H1 (cell line): ENCODE results near the gene HES5. TPM values are rescaled to one million over a fixed set of nuclear protein-coding genes. Genes with fewer than 3 reads are reported as not detected.
A peak's percentile ranks its signal among the peaks of the same experiment; 100 is the strongest.

Experiments used
- CTCF ChIA-PET: fragments of 300-600 bp; sonication (Branson Sonifier 250); formaldehyde crosslinking; loops from one replicate; lab custom pipeline; 2021; ENCODE audit not compliant: partially characterized antibody; lab: Charles Lee
- POLR2A ChIA-PET: fragments of 300-600 bp; sonication (Branson Sonifier 250); formaldehyde crosslinking; loops from one replicate; lab custom pipeline; 2021; ENCODE audit warnings: inconsistent platforms; ENCODE audit not compliant: partially characterized antibody; lab: Charles Lee
- DNase-seq, 2 experiments: peaks; one replicate each; pipeline versions ENCODE4 v3.0.0 to v3.0.0-alpha.2; 2010 to 2022; ENCODE audit warnings: low spot score in 2 of 2, low read depth in 1 of 2, mixed read lengths in 1 of 2
- FAIRE-seq: peaks from 2 replicates; lab custom pipeline; 2011; peaks lifted over from hg19 to GRCh38; lab: Jason Lieb, UNC
- H2AFZ ChIP-seq: 2 replicates; pipeline ENCODE4 v1.8.1; 2012; ENCODE audit warnings: low read length, inconsistent platforms
- H2AK5ac ChIP-seq: 2 replicates; pipeline ENCODE4 v1.6.1; 2013; ENCODE audit warnings: low read depth, low read length
- H2BK120ac ChIP-seq: replicated peaks from 2 replicates; pipeline ENCODE3; 2013; ENCODE audit warnings: low read depth, low read length, inconsistent platforms
- H2BK12ac ChIP-seq: 2 replicates; pipeline ENCODE4 v1.6.1; 2013; ENCODE audit warnings: low read depth, low read length
- H2BK15ac ChIP-seq: 2 replicates; pipeline ENCODE4 v1.6.1; 2013; ENCODE audit warnings: low read length
- H2BK20ac ChIP-seq: 2 replicates; pipeline ENCODE4 v1.6.1; 2013; ENCODE audit warnings: low read length
- H2BK5ac ChIP-seq: 2 replicates; pipeline ENCODE4 v1.6.1; 2013; ENCODE audit warnings: low read depth, low read length
- H3K14ac ChIP-seq: 2 replicates; pipeline ENCODE4 v1.6.1; 2013; ENCODE audit warnings: inconsistent platforms; ENCODE audit not compliant: insufficient read length
- H3K18ac ChIP-seq: 2 replicates; pipeline ENCODE4 v1.6.1; 2013; ENCODE audit warnings: low read length; ENCODE audit errors: extremely low read depth
- H3K23ac ChIP-seq: 2 replicates; pipeline ENCODE4 v1.6.1; 2013; ENCODE audit warnings: inconsistent platforms; ENCODE audit not compliant: insufficient read length
- H3K23me2 ChIP-seq: 2 replicates; pipeline ENCODE4 v1.6.1; 2013; ENCODE audit warnings: low read depth, low read length
- H3K27ac ChIP-seq: 2 replicates; pipeline ENCODE4 v1.6.1; 2011; ENCODE audit warnings: low read depth, low read length, inconsistent platforms
- H3K27me3 ChIP-seq, 4 experiments: replicated peaks in 1 of 4; 1 replicate in 1 of 4; 2 replicates in 3 of 4; pipeline versions ENCODE4 v1.6.1 to v1.8.1; 2011 to 2013; ENCODE audit warnings: low read length in 3 of 4, mild to moderate bottlenecking in 3 of 4, inconsistent platforms in 2 of 4, mixed read lengths in 2 of 4, moderate library complexity in 1 of 4; ENCODE audit not compliant: control insufficient read depth in 3 of 4, insufficient read depth in 3 of 4; ENCODE audit errors: extremely low read depth in 1 of 4
- H3K36me3 ChIP-seq, 4 experiments: 2 replicates each; pipeline versions ENCODE4 v1.6.1 to v1.8.1; 2011 to 2013; ENCODE audit warnings: mild to moderate bottlenecking in 4 of 4, low read length in 3 of 4, moderate library complexity in 2 of 4, control low read depth in 1 of 4, inconsistent platforms in 1 of 4; ENCODE audit not compliant: insufficient read depth in 4 of 4, control insufficient read depth in 2 of 4
- H3K4ac ChIP-seq: replicated peaks from 2 replicates; pipeline ENCODE3; 2013; ENCODE audit warnings: low read length, low read depth, mixed read lengths, inconsistent platforms; ENCODE audit not compliant: insufficient read length
- H3K4me1 ChIP-seq, 4 experiments: replicated peaks in 1 of 4; 1 replicate in 1 of 4; 2 replicates in 3 of 4; pipeline versions ENCODE4 v1.6.1 to v1.8.1; 2011 to 2013; ENCODE audit warnings: low read length in 3 of 4, inconsistent platforms in 2 of 4, mixed read lengths in 1 of 4; ENCODE audit not compliant: insufficient read depth in 4 of 4, control insufficient read depth in 3 of 4
- H3K4me2 ChIP-seq, 2 experiments: 2 replicates each; pipeline versions ENCODE4 v1.6.1 to v1.8.1; 2011 to 2013; ENCODE audit warnings: low read depth in 2 of 2, low read length in 2 of 2, control low read depth in 1 of 2, inconsistent platforms in 1 of 2, mild to moderate bottlenecking in 1 of 2; ENCODE audit not compliant: insufficient read depth in 1 of 2
- H3K4me3 ChIP-seq, 4 experiments: fragments of 200-600, 300-600 bp in 1 of 4; sonication (generic), shearing (Covaris generic), sonication (Bioruptor Twin) in 1 of 4; 2 replicates each; pipeline versions ENCODE4 v1.5.1 to v1.8.1; 2011 to 2016; ENCODE audit warnings: low read length in 4 of 4, low read depth in 3 of 4, control low read depth in 2 of 4, inconsistent platforms in 2 of 4, mild to moderate bottlenecking in 2 of 4, mixed read lengths in 1 of 4, moderate library complexity in 1 of 4; ENCODE audit not compliant: insufficient read depth in 2 of 4; ENCODE audit errors: extremely low read depth in 1 of 4
- H3K56ac ChIP-seq: replicated peaks from 2 replicates; pipeline ENCODE3; 2013; ENCODE audit warnings: low read depth, mild to moderate bottlenecking, mixed read lengths, low read length, inconsistent platforms; ENCODE audit not compliant: insufficient read length
- H3K79me1 ChIP-seq: 2 replicates; pipeline ENCODE4 v1.6.1; 2013; ENCODE audit warnings: low read depth, low read length, control low read depth
- H3K79me2 ChIP-seq, 2 experiments: 2 replicates each; pipeline versions ENCODE4 v1.6.1 to v1.8.1; 2012 to 2013; ENCODE audit warnings: low read length in 2 of 2, mild to moderate bottlenecking in 2 of 2, inconsistent platforms in 1 of 2; ENCODE audit not compliant: insufficient read depth in 2 of 2, control insufficient read depth in 1 of 2
- H3K9ac ChIP-seq, 4 experiments: replicated peaks in 1 of 4; 1 replicate in 1 of 4; 2 replicates in 3 of 4; pipeline versions ENCODE4 v1.6.1 to v1.8.1; 2011 to 2013; ENCODE audit warnings: low read depth in 3 of 4, low read length in 3 of 4, control low read depth in 2 of 4, mild to moderate bottlenecking in 2 of 4, moderate library complexity in 2 of 4, inconsistent platforms in 1 of 4; ENCODE audit errors: extremely low read depth in 1 of 4
- H3K9me3 ChIP-seq, 2 experiments: 2 replicates each; pipeline versions ENCODE4 v1.6.1 to v1.8.1; 2012 to 2013; ENCODE audit warnings: mild to moderate bottlenecking in 2 of 2, moderate library complexity in 2 of 2, control low read depth in 1 of 2, inconsistent platforms in 1 of 2, low read depth in 1 of 2, low read length in 1 of 2, mixed read lengths in 1 of 2; ENCODE audit not compliant: insufficient read depth in 2 of 2
- H4K20me1 ChIP-seq, 2 experiments: replicated peaks in 1 of 2; 2 replicates each; pipeline versions ENCODE3 to v1.8.1; 2011 to 2013; ENCODE audit warnings: inconsistent platforms in 2 of 2, low read length in 2 of 2, mild to moderate bottlenecking in 1 of 2; ENCODE audit not compliant: insufficient read depth in 2 of 2, control insufficient read depth in 1 of 2
- H4K5ac ChIP-seq: 2 replicates; pipeline ENCODE4 v1.6.1; 2013; ENCODE audit warnings: low read length, low read depth, mixed read lengths, inconsistent platforms; ENCODE audit not compliant: insufficient read length
- H4K8ac ChIP-seq: 2 replicates; pipeline ENCODE4 v1.8.0; 2013; ENCODE audit warnings: mild to moderate bottlenecking, moderate library complexity, low read length, inconsistent platforms; ENCODE audit not compliant: insufficient read depth; ENCODE audit errors: extremely low read depth
- H4K91ac ChIP-seq: replicated peaks from 2 replicates; pipeline ENCODE3; 2013; ENCODE audit warnings: low read length, mixed read lengths, inconsistent platforms; ENCODE audit not compliant: insufficient read length
- KDM1A ChIP-seq: fragments of 200-600, 300-600 bp; sonication (generic); IDR thresholded peaks from 2 replicates; pipeline ENCODE4 v1.7.1; 2016; ENCODE audit warnings: mild to moderate bottlenecking, low read length, borderline replicate concordance
- MAX ChIP-seq: IDR thresholded peaks from 2 replicates; pipeline ENCODE4 v1.6.1; 2012; ENCODE audit warnings: inconsistent platforms
- PHF8 ChIP-seq: fragments of 200-600 bp; sonication (generic); conservative IDR thresholded peaks from 2 replicates; pipeline ENCODE4 v1.7.1; 2012; ENCODE audit warnings: low read depth, mild to moderate bottlenecking, inconsistent platforms, low read length, moderate library complexity
- RBBP5 ChIP-seq: IDR thresholded peaks from 2 replicates; pipeline ENCODE4 v1.7.1; 2012; ENCODE audit warnings: low read depth, mild to moderate bottlenecking, inconsistent platforms, low read length, moderate library complexity, borderline replicate concordance
- RFX5 ChIP-seq: IDR thresholded peaks from 2 replicates; pipeline ENCODE4 v1.6.1; 2011; ENCODE audit warnings: low read depth, low read length, improper control_type of control experiment, borderline replicate concordance
- SIN3A ChIP-seq, 2 experiments: IDR thresholded peaks in 1 of 2; conservative IDR thresholded peaks in 1 of 2; 2 replicates each; pipeline ENCODE4 v1.6.1; 2011 to 2012; ENCODE audit warnings: low read length in 2 of 2, improper control_type of control experiment in 1 of 2, low read depth in 1 of 2, mild to moderate bottlenecking in 1 of 2
- SIX5 ChIP-seq: IDR thresholded peaks from 2 replicates; pipeline ENCODE4 v1.6.1; 2011; ENCODE audit warnings: mild to moderate bottlenecking, low read depth, low read length
- TAF1 ChIP-seq: IDR thresholded peaks from 2 replicates; pipeline ENCODE4 v1.6.1; 2011; ENCODE audit warnings: mild to moderate bottlenecking, low read depth, low read length
- TBP ChIP-seq: IDR thresholded peaks from 2 replicates; pipeline ENCODE4 v1.6.1; 2011; ENCODE audit warnings: low read depth, low read length, improper control_type of control experiment
- WGBS, 2 experiments: shearing (Covaris generic) in 1 of 2; methylation state at CpG; one replicate each; pipeline versions ENCODE4 v1.1.6 to v1.1.7; 2013 to 2015; ENCODE audit warnings: low lambda C conversion rate in 2 of 2, mixed read lengths in 2 of 2, inconsistent platforms in 1 of 2, low coverage in 1 of 2, missing lambda C conversion rate in 1 of 2; ENCODE audit not compliant: insufficient replicate concordance in 2 of 2, insufficient coverage in 1 of 2, insufficient read length in 1 of 2; ENCODE audit errors: extremely low coverage in 1 of 2, missing lambda C conversion rate in 1 of 2; 5-methylcytosine and 5-hydroxymethylcytosine counted together
- polyA plus RNA-seq, 7 experiments: library from polyadenylated mRNA; depleted of rRNA in 3 of 7; stranded (reverse) in 5 of 7; unstranded in 2 of 7; fragments of >200 nt in 5 of 7; fragments of 200-250 nt in 2 of 7; gene quantifications; 1 replicate in 5 of 7; 2 replicates in 1 of 7; 4 replicates in 1 of 7; pipeline versions ENCODE4 v1.2.1 to v1.2.3, GENCODE V29; 2011 to 2013; ENCODE audit warnings: missing spikeins in 2 of 7, mixed read lengths in 2 of 7
- total RNA-seq: library from RNA; stranded (reverse); fragmentation: NEBNext Ultra II Directional; extraction: Animal tissue kit (Norgen Biotek cat#: 25700); gene quantifications from 2 replicates; pipeline ENCODE4 v1.2.1, GENCODE V29; 2021

The HES5 gene
- total and polyA plus RNA-seq, 2 of the 8 experiments (the other 6 are each of a cell fraction or from before 2014, with no cell fraction given) = 0.22 TPM; not detected in 1

- peak overlapping the region in 3 of 4 experiments; percentile 34 to 44 (median 39); a peak in 2 of 7 replicates for H3K9ac ChIP-seq
- H3K27ac ChIP-seq = no peak overlapping the region
- no peaks in the 10 kb centered on the region for H3K79me2 ChIP-seq
- no peak overlapping the region for H2BK120ac ChIP-seq
- peak overlapping the region; percentile 90 for H4K5ac ChIP-seq
- peak overlapping the region; percentile 96 for H3K4ac ChIP-seq
- ChIA-PET POLR2A (interaction anchor here (0.5 to 1.7 kb wide), 6 partner anchors 9 to 807 kb away, joined by 3 to 5 read pairs (median 4); partner anchors contain the start of genes HES5 and PANK4), CTCF (interaction anchor here (0.7 to 3.3 kb wide), 7 partner anchors 11 to 947 kb away, joined by 3 to 16 read pairs (median 4); partner anchors contain the start of gene PEX10)
- peak overlapping the region; percentile 91 for H4K91ac ChIP-seq
- no peak overlapping the region for H3K23ac ChIP-seq
- H3K23me2 ChIP-seq = peaks cover 10% of the 10 kb centered on the region; the same call in 1 of the 2 replicates
- H2BK12ac ChIP-seq = no peak overlapping the region
- no peak overlapping the region for H2AFZ ChIP-seq
- peak overlapping the region; percentile 82 for H3K56ac ChIP-seq
- no peaks in the 10 kb centered on the region for H3K9me3 ChIP-seq
- H3K36me3 ChIP-seq = no peaks in the 10 kb centered on the region
- H4K8ac ChIP-seq = peak overlapping the region; percentile 88
- peak; percentile 78 to 91 for DNase-seq
- no peaks in the 10 kb centered on the region for H4K20me1 ChIP-seq
- peaks cover 0 to 31% (median 28%) of the 10 kb centered on the region in 4 experiments; a peak in 6 of 7 replicates for H3K4me1 ChIP-seq
- H3K14ac ChIP-seq = no peak overlapping the region
- H2BK20ac ChIP-seq = no peak overlapping the region
- peaks cover 0 to 15% (median 8%) of the 10 kb centered on the region in 4 experiments; a peak in 4 of 7 replicates for H3K27me3 ChIP-seq
- peak overlapping the region; percentile 51 to 75 (median 63) for H3K4me3 ChIP-seq
- H3K79me1 ChIP-seq = no peaks in the 10 kb centered on the region
- H2BK15ac ChIP-seq = no peak overlapping the region
- FAIRE-seq = no peak
- WGBS, 2 experiments = 12% methylated on average over 8 of the region's 43 CpGs; no CpG with 5 or more reads in 1 of the 2 experiments
- peak overlapping the region; percentile 78 for H3K18ac ChIP-seq
- H3K4me2 ChIP-seq = peak overlapping the region; percentile 82 to 92
- peak overlapping the region; percentile 87 for H2BK5ac ChIP-seq
- H2AK5ac ChIP-seq = no peak overlapping the region
- TF ChIP-seq TAF1 = 0 out of 2 replicates have a peak, but pooled peaks have one; percentile 29
- peak; percentile 56; the same call in 1 of the 2 replicates for TF ChIP-seq PHF8
- peak; percentile 36 to 75; a peak in 1 of 4 replicates for TF ChIP-seq SIN3A (conservative IDR thresholded peaks at IDR 0.05 in 1 of 2, IDR thresholded peaks at IDR 0.05 in 1 of 2; ENCODE audit: low read depth in 1 of 2, low read length in 2 of 2)
- TF ChIP-seq KDM1A = no peak
- 0 out of 2 replicates have a peak, but pooled peaks have one; percentile 29 for TF ChIP-seq RBBP5
- TF ChIP-seq SIX5 = no peak
- peak; percentile 54; the same call in 1 of the 2 replicates for TF ChIP-seq MAX
- TF ChIP-seq RFX5 = no peak
- peak; percentile 70; the same call in 1 of the 2 replicates for TF ChIP-seq TBP
Measured at GRCh38 chr1:2545754-2546514, 15.9 kb upstream of the HES5 start.
